ENCODE results near the gene EXOSC10.
"Not testable (repeated sequence)": the region's sequence is repeated elsewhere in the genome, so short reads cannot be mapped to it uniquely, and the experiment has no call there.

Gene EXOSC10

GRCh38 chr1:11109047-11109760, 9.5 kb upstream of the EXOSC10 start:
- DNase-seq = no peak

GRCh38 chr1:11107599-11107998, 7.9 kb upstream of the EXOSC10 start:
- DNase-seq = no peak

- DNase-seq = no peak
Observed at GRCh38 chr1:11105586-11105985, 5.9 kb upstream of the EXOSC10 start.

GRCh38 chr1:11101347-11101746, 1.7 kb upstream of the EXOSC10 start:
- DNase-seq = no peak

- DNase-seq = not testable (repeated sequence)
Observed at GRCh38 chr1:11100806-11101205, 1.1 kb upstream of the EXOSC10 start.

- no peak for DNase-seq
Observed at GRCh38 chr1:11100149-11100493, 452 bp upstream of the EXOSC10 start.

- DNase-seq = no peak
Observed at GRCh38 chr1:11098931-11099309, 749 bp downstream of the EXOSC10 start.

GRCh38 chr1:11083784-11084183, 15.9 kb downstream of the EXOSC10 start:
- not testable (repeated sequence) for DNase-seq

- DNase-seq = no peak
Observed at GRCh38 chr1:11080931-11081330, 18.7 kb downstream of the EXOSC10 start.

GRCh38 chr1:11078631-11079030, 21.0 kb downstream of the EXOSC10 start:
- DNase-seq = no peak

GRCh38 chr1:11073398-11073797, 26.3 kb downstream of the EXOSC10 start:
- not testable (repeated sequence) for DNase-seq

GRCh38 chr1:11072216-11072917, 27.3 kb downstream of the EXOSC10 start:
- DNase-seq = no peak

- DNase-seq = no peak
Observed at GRCh38 chr1:11071463-11072215, 28.0 kb downstream of the EXOSC10 start.

- no peak for DNase-seq
Observed at GRCh38 chr1:11070876-11071275, 28.8 kb downstream of the EXOSC10 start.

- no peak for DNase-seq
Observed at GRCh38 chr1:11068600-11069473, 30.8 kb downstream of the EXOSC10 start.

- no peak for DNase-seq
Observed at GRCh38 chr1:11067716-11068599, 31.7 kb downstream of the EXOSC10 start.

GRCh38 chr1:11065796-11066195, 33.9 kb downstream of the EXOSC10 start:
- DNase-seq = no peak

GRCh38 chr1:11064942-11065341, 34.7 kb downstream of the EXOSC10 start:
- DNase-seq = no peak

GRCh38 chr1:11063937-11064537, 35.6 kb downstream of the EXOSC10 start:
- DNase-seq = not testable (repeated sequence)

GRCh38 chr1:11062965-11063401, 36.7 kb downstream of the EXOSC10 start:
- no peak for DNase-seq

- no peak for DNase-seq
Observed at GRCh38 chr1:11061652-11062365, 37.9 kb downstream of the EXOSC10 start.
